Sigmoid colon (tissue), 3 donors: ENCODE measurements around the gene COL21A1.

Experiments
- POLR2A ChIP-seq, 2 donors: fragments of 450-650 bp; IDR thresholded peaks; one replicate each; pipeline ENCODE4 v1.6.1; 2016; ENCODE audit warnings: antibody characterized with exemption in 2 of 2, mild to moderate bottlenecking in 2 of 2, moderate library complexity in 2 of 2
- TF ChIP-seq, protein P1 (sequence below), 4 experiments: fragments of 450-650 bp in 3 of 4; fragments of 200-600 bp in 1 of 4; IDR thresholded peaks; one replicate each; pipeline ENCODE4 v1.5.1; 2016 to 2019; ENCODE audit warnings: antibody characterized with exemption in 4 of 4, mild to moderate bottlenecking in 3 of 4, moderate library complexity in 2 of 4

DNA sequence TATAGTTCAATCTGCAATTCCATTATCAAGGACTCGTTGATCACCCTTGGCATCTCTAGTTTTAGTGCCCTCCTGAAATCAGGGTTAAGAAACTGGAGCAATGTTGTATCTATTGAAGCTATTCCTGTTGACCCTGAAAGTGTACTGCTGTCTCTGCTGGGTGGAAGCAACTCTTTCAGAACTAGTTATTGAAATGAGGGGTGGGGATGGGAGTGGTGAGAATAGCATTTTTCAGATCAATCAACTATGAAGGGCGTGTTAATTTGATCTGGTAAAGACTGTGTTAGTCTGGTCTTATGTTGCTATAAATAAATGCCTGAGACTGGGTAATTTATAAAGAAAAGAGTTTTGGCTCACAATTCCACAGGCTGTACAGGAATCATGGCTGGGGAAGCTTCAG is 219.5 kb downstream of the COL21A1 start:
- TF ChIP-seq, protein P1, sequence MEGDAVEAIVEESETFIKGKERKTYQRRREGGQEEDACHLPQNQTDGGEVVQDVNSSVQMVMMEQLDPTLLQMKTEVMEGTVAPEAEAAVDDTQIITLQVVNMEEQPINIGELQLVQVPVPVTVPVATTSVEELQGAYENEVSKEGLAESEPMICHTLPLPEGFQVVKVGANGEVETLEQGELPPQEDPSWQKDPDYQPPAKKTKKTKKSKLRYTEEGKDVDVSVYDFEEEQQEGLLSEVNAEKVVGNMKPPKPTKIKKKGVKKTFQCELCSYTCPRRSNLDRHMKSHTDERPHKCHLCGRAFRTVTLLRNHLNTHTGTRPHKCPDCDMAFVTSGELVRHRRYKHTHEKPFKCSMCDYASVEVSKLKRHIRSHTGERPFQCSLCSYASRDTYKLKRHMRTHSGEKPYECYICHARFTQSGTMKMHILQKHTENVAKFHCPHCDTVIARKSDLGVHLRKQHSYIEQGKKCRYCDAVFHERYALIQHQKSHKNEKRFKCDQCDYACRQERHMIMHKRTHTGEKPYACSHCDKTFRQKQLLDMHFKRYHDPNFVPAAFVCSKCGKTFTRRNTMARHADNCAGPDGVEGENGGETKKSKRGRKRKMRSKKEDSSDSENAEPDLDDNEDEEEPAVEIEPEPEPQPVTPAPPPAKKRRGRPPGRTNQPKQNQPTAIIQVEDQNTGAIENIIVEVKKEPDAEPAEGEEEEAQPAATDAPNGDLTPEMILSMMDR (IDR thresholded peaks at IDR 0.05) = no peak
- TF ChIP-seq POLR2A (IDR thresholded peaks at IDR 0.05) = no peak
